ENCODE measurements around the gene TNPO2. TPM values are rescaled to one million over a fixed set of nuclear protein-coding genes. Genes with fewer than 3 reads are reported as not detected.
A peak's percentile ranks its signal among the peaks of the same experiment; 100 is the strongest.

Gene TNPO2
- total RNA-seq, 1 experiment from 2014 or later: 105 TPM

GRCh38 chr19:12749938-12750521, 26.3 kb upstream of the TNPO2 start:
- Mint-ChIP-seq H3K4me3 (no peak overlapping the region), H3K4me1 (peaks cover 13% of the 10 kb centered on the region), H3K27ac (no peak overlapping the region), H3K9me3 (no peaks in the 10 kb centered on the region), H3K27me3 (ENCODE audit: low read depth) (peaks cover 39% of the 10 kb centered on the region), H3K36me3 (peaks cover 16% of the 10 kb centered on the region)
- DNase-seq (ENCODE audit: low spot score) (no peak), ATAC-seq (no peak)
- CTCF ChIA-PET: interaction anchor here (0.7 to 1.0 kb wide), 5 partner anchors 10 to 78 kb away, joined by 3 to 9 read pairs (median 3); partner anchors contain the start of gene DHPS
- TF ChIP-seq ZNF263 (CRISPR knock-in tag; IDR thresholded peaks at IDR 0.05; ENCODE audit: low read depth): peak; percentile 68; the same call in 1 of the 2 replicates
- no peak for TF ChIP-seq RORB (CRISPR knock-in tag; IDR thresholded peaks at IDR 0.05)
- no peak for TF ChIP-seq ELF4 (CRISPR knock-in tag; IDR thresholded peaks at IDR 0.05; ENCODE audit: low read depth)
- TF ChIP-seq ZNF317 (CRISPR knock-in tag; IDR thresholded peaks at IDR 0.05; ENCODE audit: borderline replicate concordance, low read depth): no peak
- TF ChIP-seq PRDM15 (CRISPR knock-in tag; IDR thresholded peaks at IDR 0.05): no peak
- no peak for TF ChIP-seq NFE2L1 (CRISPR knock-in tag; IDR thresholded peaks at IDR 0.05)
- POLR2A ChIA-PET: interaction anchor here (1.4 kb wide), 1 partner anchor 28 kb away, joined by 5 read pairs; no protein-coding TSS in a partner anchor

DNA sequence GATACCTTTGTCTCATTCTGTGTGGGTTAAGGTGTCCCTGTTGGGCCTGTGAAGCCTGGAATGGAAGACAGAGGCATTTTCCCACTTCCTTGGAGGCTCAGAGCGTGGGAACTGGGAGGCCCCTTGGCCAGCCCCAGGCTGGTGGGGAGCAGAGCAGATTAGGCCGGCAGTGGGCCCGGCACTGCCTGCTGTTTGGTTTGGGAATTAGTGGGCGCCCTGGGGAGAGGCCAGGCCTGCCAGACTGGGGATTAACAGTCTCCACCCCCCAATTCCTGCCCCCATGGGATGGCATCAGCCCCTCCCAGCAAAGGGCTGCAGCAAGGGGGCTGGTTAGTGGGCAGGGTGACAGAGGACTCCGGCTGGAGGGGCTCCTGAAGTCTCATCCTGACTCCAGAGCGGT, 24.8 kb upstream of the TNPO2 start:
- H3K9me3 Mint-ChIP-seq: no peaks in the 10 kb centered on the region
- ChIA-PET CTCF (no interaction called here), POLR2A (no interaction called here)
- peaks cover 13% of the 10 kb centered on the region for H3K4me1 Mint-ChIP-seq
- ATAC-seq (no peak), DNase-seq (ENCODE audit: low spot score) (no peak)
- H3K36me3 Mint-ChIP-seq: peaks cover 16% of the 10 kb centered on the region
- H3K27ac Mint-ChIP-seq: no peak overlapping the region; the same call in 1 of the 2 replicates
- H3K27me3 Mint-ChIP-seq (ENCODE audit: low read depth): peaks cover 30% of the 10 kb centered on the region
- TF ChIP-seq CBFB (CRISPR knock-in tag; IDR thresholded peaks at IDR 0.05; ENCODE audit: low read depth) (no peak), ZNF423 (CRISPR knock-in tag; IDR thresholded peaks at IDR 0.05) (0 out of 2 replicates have a peak, but pooled peaks have one; percentile 11)
- H3K4me3 Mint-ChIP-seq: no peak overlapping the region

- Mint-ChIP-seq H3K4me3 (no peak overlapping the region), H3K27me3 (ENCODE audit: low read depth) (peaks cover 12% of the 10 kb centered on the region), H3K27ac (no peak overlapping the region), H3K9me3 (no peaks in the 10 kb centered on the region), H3K36me3 (peaks cover 28% of the 10 kb centered on the region), H3K4me1 (no peaks in the 10 kb centered on the region)
- TF ChIP-seq NR3C1 (CRISPR knock-in tag; conservative IDR thresholded peaks at IDR 0.05; ENCODE audit: low read depth) (no peak), TEAD4 (CRISPR knock-in tag; IDR thresholded peaks at IDR 0.05) (no peak)
- TF ChIP-seq, protein P1, sequence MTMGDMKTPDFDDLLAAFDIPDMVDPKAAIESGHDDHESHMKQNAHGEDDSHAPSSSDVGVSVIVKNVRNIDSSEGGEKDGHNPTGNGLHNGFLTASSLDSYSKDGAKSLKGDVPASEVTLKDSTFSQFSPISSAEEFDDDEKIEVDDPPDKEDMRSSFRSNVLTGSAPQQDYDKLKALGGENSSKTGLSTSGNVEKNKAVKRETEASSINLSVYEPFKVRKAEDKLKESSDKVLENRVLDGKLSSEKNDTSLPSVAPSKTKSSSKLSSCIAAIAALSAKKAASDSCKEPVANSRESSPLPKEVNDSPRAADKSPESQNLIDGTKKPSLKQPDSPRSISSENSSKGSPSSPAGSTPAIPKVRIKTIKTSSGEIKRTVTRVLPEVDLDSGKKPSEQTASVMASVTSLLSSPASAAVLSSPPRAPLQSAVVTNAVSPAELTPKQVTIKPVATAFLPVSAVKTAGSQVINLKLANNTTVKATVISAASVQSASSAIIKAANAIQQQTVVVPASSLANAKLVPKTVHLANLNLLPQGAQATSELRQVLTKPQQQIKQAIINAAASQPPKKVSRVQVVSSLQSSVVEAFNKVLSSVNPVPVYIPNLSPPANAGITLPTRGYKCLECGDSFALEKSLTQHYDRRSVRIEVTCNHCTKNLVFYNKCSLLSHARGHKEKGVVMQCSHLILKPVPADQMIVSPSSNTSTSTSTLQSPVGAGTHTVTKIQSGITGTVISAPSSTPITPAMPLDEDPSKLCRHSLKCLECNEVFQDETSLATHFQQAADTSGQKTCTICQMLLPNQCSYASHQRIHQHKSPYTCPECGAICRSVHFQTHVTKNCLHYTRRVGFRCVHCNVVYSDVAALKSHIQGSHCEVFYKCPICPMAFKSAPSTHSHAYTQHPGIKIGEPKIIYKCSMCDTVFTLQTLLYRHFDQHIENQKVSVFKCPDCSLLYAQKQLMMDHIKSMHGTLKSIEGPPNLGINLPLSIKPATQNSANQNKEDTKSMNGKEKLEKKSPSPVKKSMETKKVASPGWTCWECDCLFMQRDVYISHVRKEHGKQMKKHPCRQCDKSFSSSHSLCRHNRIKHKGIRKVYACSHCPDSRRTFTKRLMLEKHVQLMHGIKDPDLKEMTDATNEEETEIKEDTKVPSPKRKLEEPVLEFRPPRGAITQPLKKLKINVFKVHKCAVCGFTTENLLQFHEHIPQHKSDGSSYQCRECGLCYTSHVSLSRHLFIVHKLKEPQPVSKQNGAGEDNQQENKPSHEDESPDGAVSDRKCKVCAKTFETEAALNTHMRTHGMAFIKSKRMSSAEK (CRISPR knock-in tag; IDR thresholded peaks at IDR 0.05; ENCODE audit: borderline replicate concordance): no peak
- DNase-seq (ENCODE audit: low spot score) (no peak), ATAC-seq (no peak)
- ChIA-PET POLR2A (interaction anchor here (0.5 kb wide), 1 partner anchor 361 kb away, joined by 3 read pairs; no protein-coding TSS in a partner anchor), CTCF (interaction anchor here (4.7 kb wide), 1 partner anchor 15 kb away, joined by 16 read pairs; no protein-coding TSS in a partner anchor)
These were observed 21.6 kb upstream of the TNPO2 start for GRCh38 chr19:12745166-12745897.

Data from WTC11 (cell line).